Neural progenitor cell (in vitro differentiated cells): ENCODE measurements around the gene EXOC1L.

ENCODE experiments used
- EZH2 ChIP-seq: fragments of 200-600 bp; sonication (generic); IDR thresholded peaks from 2 replicates; pipeline ENCODE4 v1.6.1; 2017; ENCODE audit warnings: antibody characterized with exemption, mild to moderate bottlenecking, moderate library complexity
- EZH2phosphoT487 ChIP-seq: fragments of 200-600 bp; sonication (generic); IDR thresholded peaks from 2 replicates; pipeline ENCODE4 v1.6.1; 2017; ENCODE audit warnings: antibody characterized with exemption
- TF ChIP-seq, protein P1 (sequence below): fragments of 200-600 bp; sonication (generic); IDR thresholded peaks from 2 replicates; pipeline ENCODE4 v1.5.1; 2017; ENCODE audit warnings: antibody characterized with exemption, mild to moderate bottlenecking

DNA sequence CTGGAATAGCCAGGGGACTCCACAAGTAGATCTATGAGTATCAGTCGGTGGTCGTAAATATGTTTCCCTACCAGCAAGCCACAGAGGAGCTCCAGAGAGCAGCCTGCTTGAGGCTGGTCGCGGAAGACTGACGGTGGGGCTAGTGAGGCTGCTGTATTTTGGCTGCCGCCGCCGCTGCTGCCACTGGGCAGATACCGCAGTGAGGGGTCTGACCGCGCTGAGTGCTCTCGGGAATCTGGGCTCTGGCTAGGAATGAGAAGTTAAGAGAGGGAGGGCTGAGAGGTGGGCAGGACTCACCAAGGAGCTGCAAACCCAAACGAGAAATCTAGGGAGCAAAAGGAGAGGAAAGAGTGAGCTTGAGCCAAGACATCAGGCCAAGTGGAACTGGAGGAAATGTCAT is at the start of gene EXOC1L:
- TF ChIP-seq, protein P1, sequence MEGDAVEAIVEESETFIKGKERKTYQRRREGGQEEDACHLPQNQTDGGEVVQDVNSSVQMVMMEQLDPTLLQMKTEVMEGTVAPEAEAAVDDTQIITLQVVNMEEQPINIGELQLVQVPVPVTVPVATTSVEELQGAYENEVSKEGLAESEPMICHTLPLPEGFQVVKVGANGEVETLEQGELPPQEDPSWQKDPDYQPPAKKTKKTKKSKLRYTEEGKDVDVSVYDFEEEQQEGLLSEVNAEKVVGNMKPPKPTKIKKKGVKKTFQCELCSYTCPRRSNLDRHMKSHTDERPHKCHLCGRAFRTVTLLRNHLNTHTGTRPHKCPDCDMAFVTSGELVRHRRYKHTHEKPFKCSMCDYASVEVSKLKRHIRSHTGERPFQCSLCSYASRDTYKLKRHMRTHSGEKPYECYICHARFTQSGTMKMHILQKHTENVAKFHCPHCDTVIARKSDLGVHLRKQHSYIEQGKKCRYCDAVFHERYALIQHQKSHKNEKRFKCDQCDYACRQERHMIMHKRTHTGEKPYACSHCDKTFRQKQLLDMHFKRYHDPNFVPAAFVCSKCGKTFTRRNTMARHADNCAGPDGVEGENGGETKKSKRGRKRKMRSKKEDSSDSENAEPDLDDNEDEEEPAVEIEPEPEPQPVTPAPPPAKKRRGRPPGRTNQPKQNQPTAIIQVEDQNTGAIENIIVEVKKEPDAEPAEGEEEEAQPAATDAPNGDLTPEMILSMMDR = no peak
- TF ChIP-seq EZH2 (no peak), EZH2phosphoT487 (no peak)
